Fibroblast of gingiva (primary cell): Measurements from ENCODE around the gene USP1.

Source experiments
- DNase-seq: peaks from one replicate; pipeline ENCODE4 v3.0.0-alpha.2; 2011; ENCODE audit warnings: low read depth

The USP1 gene

DNA sequence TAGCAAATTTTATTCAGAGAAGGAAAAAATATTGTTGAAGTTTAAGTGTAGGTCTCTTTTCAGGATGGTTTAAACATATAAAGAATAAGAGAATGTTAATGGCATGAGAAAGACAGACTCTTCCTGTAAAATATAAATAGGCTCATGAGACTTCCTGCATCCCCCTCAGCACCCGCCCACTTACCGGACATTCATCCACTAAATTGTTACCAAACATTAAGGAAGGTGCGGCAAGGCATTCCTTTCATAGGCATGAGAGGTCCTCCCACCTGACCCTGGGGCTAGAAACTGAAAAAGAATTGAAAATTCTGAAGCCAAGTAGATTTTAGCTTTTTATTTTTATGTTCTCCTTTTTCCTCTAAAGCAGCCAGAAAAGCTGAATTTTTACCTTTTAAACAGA is 10.6 kb upstream of the USP1 start:
- no peak for DNase-seq

DNA sequence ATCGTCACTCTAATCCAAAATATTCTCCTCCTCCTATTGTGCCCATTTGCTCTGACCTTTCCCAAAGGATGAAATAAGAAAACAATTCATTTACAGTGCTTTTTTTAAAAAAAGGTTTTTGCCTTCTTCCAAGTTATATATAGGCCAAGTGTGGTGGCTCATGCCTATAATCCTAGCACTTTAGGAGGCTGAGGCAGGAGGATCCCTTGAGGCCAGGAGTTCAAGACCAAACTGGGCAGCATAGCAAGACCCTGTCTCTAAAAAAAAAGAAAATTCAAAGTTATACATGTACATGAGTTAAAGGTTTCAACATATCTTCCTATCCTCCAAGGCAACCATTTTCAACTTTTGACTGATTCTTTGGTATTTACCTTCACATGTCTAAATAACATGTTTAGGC is 10.1 kb upstream of the USP1 start:
- no peak for DNase-seq

DNA sequence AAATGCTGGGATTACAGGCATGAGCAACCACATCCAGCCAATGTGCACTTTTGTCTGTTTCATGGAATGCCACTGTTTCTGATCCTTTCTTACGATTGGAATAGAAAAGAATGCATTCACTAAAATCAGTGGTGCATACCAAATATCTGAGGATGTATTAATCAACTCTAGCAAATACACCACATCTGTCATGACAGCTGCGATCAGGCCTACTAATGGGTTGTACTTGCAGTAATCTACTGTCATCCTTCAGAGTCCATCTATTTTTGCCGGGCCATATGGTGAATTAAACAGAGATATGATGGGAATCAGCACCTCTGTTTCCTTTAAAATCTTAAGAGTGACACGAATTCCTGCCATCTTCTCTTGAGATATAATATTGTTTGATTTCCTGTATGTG is 8.5 kb upstream of the USP1 start:
- DNase-seq, result no peak

DNA sequence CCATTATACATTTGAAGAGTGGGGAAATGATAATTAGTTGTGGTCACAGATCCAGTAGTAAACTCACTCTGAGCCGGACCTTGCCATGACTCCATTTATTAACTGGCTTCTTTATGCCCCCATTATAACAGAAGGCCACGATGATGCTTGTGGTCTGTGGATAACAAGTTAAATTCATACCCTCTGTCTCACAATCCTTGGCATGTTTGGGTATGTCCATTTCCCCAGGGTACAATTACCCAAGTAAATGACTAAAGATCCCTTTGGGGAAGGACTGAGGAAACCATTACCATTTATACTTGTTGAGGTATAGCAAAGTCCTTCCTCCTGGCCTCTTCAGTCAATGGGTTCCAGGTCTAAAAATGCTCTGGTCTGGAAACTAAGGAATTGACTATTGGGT is 7.3 kb upstream of the USP1 start:
- no peak for DNase-seq

DNA sequence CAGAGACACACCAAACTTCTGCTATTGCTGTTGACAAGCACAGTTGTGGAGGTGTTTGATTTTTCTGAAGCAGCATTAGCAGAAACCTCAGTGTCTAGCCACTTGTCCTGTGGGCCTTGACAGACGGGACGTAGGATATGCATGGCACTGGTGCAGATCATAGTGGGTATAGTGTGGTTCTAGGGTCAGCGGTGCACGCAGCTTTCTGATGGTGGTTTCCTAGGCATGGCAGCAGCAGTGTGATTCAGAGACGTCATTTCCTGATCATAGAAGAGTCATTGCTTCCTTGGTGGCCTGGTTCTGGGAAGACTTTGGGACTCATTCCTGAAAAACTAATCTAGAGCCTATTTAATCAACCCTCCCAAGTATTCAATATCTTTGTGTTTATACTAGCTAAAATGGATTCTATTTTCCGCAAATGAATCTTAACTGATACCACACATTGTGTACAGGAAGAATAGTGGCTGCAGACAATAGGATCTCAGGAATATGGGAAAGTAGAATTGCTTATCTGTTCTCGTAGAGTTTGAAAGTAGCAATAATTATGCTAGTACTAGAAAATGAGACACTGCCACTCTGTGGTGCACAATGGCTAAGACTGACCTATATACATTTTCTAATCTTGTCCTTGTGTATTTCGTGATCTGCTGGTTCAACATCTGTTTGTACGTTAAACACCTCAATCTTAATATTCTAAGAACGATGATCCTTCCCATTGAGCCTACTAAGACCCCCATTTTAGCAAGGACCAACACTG is 2.8 kb upstream of the USP1 start:
- no peak for DNase-seq

DNA sequence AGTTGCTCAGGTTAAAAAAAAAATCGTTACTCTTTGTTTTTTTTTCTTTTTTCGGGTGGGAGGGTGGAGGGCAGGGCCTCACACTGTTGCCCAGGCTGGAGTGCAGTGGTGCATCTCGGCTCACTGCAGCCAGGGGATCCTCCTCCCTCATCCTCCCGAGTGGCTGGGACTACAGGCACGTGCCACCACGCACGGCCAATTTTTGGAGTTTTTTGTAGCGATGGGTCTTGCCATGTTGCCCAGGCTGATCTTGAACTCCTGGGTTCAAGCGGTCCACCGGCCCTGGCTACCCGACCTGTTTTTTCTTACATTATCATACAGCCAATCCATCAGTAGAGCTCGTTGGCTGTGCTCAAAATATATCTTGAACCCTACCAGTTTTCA is 2.2 kb upstream of the USP1 start:
- DNase-seq, result no peak

DNA sequence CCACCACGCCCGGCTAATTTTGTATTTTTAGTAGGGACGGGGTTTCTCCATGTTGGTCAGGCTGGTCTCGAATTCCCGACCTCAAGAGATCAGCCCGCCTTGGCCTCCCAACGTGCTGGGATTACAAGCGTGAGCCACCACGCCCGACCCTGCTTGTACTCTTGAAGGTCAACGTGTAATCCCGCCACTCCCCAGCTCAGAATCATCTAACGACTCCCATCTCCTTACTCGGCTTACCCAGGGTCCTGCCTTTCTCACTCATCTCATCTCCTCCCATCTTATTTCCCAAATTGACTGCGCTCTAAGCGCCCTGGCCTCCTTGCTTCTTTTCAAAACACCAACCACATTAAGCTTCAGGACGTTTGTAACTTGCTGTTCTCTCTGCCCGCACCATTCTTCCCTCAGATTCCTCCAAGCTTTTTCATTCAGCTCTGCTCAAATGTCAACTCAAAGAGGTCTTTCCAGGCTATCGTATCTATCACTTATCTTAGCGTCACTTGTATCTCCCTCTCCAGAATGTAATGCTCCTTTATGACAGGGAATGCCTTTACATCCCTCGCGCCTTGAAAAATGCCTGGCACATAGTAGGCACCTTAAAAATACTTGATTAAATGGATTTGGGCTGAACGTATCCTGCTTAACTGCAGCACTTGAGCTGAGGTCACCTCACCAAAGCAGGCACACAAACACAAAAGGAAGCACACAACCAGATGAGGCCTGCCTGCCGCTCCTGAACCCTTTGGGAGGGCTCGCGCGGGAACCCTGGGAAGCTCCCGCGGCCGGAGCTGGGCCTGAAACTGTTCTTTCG is 1.4 kb upstream of the USP1 start:
- no peak for DNase-seq

DNA sequence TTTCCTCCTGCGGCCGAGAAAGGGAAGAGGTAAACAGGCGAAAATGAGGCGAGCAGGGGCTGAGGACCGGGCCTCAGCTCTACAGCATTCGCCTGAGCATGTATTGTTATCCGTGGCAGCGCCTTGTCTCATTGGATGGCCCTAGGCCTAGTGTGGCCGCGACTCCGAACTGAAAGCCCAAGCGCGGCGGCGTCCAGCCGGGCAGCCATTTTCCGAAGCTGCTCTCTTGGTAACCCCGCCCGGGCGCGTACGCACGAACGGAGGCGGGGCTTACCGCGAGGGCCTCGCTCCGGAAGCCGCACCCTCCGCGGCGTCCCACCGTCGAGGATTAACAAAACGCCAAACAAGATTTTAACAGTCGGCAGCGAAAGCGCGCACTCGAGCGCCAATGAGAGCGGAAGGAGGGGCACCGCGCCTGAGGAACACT is 797 bp upstream of the USP1 start:
- DNase-seq, result no peak

DNA sequence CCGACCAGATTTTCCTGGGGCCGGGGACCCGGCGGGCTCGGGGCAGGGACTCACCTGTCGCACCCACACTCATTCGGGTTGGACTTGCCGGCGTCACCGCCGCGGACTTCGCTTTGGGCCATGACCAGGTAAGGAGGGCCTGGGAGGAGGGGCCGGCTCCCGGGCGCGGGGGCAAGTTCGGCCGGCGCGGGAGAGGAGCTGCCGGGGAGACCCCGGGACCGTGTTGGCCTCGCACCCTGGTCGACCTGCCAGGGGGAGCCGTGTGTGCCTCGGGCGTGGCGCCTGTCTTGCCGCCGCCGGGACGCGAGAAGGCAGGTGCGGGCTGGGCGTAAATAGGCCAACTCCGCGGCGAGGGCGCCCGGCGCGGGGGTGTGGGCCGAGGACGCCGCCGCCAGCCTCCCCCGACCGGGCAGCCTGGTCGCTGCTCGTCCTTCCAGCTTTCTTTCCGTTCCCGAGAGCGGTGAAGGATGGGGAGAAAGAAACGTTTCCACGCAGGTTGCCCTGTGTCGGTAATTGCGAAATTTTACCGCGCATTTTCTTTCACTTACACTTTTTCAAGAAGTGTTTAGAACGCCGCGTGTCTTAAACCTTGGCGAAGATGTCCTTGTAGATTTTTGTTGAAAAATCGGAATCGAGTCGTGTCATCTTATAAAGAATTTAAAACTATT is 558 bp downstream of the USP1 start:
- DNase-seq, result no peak

DNA sequence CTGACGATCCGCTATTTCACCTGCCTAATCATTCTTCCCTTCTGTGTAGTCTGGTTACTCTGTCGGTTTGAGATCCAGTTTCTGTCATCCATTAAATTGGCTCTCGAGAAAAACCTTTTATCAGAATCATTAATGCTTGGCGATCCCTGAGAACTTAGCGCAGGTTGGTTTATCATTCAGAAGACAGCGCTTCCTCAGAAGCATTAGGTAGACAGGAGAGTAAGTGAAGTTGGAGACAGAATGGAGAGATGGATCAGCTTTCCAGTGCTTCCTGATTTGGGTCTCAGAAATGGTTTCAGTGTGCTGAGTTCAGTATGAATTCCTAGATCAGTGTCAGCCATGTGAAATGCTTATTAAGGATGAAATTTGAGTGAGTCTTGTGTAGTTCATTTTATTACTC is 1.3 kb downstream of the USP1 start:
- DNase-seq, result no peak

DNA sequence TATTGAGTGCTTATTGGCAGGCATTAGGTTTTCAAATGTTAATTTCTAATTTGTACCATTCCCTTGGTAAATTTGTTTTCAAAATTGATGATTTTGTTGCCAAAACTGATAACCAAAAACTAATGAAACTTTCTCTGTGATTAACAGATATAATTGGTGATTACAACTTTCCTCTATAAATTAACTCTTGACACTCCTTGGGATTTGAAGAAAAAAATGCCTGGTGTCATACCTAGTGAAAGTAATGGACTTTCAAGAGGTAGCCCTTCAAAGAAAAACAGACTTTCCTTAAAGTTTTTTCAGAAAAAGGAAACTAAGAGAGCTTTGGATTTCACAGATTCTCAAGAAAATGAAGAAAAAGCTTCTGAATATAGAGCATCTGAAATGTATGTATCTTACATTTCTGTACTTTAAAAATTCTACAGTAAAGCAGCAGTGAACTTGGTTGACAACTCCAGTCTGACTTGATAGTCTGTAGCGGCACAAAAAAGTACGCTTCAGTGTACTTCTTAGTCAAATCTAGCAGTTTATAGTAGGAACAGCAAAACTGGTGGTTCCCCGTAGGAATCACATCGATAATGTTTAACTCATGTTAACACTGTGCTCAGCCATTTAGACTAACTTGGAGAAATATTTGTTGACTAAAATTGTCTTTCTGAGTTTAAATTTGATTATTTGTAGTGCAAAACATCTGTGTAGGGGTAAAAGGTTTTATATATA is 3.0 kb downstream of the USP1 start:
- DNase-seq, result peak; percentile 17

DNA sequence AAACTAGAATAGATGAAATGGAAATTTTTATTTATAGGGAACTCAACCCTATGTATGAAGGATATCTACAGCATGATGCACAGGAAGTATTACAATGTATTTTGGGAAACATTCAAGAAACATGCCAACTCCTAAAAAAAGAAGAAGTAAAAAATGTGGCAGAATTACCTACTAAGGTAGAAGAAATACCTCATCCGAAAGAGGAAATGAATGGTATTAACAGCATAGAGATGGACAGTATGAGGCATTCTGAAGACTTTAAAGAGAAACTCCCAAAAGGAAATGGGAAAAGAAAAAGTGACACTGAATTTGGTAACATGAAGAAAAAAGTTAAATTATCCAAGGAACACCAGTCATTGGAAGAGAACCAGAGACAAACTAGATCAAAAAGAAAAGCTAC is 7.9 kb downstream of the USP1 start:
- DNase-seq, result no peak

DNA sequence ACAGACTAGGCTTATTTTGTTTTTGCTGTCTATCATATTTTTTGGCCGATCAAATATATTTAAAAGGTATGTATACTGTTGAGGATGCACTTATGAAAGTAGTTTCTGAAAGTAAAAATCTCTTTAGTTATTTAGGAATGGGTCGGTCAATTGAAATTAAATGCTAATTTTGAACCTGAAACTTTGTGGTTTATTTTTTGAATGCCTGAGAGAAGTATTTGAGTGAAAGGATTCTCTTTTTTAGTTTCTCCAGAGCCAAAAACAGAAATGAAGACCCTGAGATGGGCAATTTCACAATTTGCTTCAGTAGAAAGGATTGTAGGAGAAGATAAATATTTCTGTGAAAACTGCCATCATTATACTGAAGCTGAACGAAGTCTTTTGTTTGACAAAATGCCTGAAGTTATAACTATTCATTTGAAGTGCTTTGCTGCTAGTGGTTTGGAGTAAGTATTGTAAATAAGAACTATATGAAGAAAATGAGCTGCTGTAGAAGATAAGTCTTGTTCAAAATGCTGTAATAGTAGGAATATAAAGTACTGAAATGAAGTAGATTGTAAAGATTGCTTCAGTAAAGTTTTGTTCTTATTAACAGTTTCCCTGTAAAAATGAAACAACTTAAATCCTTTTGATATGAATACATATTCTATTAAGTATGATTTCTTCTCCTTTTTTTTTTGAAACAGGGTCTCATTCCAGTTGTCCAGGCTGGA is 11.5 kb downstream of the USP1 start:
- no peak for DNase-seq

DNA sequence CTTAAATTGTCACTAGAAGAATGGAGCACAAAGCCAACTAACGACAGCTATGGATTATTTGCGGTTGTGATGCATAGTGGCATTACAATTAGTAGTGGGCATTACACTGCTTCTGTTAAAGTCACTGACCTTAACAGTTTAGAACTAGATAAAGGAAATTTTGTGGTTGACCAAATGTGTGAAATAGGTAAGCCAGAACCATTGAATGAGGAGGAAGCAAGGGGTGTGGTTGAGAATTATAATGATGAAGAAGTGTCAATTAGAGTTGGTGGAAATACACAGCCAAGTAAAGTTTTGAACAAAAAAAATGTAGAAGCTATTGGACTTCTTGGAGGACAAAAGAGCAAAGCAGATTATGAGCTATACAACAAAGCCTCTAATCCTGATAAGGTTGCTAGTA is 13.5 kb downstream of the USP1 start:
- no peak for DNase-seq

DNA sequence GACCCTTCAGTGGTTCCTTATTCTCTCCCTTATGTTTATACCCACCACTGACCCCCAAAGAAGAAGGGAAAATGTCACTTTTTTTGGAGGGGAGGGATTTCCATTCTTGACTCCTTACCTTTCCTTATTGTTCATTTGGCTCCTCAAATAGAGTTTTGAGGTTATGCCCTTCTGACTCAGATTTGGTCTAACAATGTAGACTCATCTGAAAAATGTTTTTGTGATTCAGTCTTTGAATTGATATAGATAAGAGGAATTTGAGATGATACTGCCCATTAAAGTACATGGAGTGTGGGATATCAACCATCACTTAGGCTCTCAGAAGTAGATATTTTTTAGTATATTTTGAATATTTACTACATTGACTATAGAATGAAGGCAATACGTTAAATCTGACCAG is 16.1 kb downstream of the USP1 start:
- DNase-seq, result no peak

DNA sequence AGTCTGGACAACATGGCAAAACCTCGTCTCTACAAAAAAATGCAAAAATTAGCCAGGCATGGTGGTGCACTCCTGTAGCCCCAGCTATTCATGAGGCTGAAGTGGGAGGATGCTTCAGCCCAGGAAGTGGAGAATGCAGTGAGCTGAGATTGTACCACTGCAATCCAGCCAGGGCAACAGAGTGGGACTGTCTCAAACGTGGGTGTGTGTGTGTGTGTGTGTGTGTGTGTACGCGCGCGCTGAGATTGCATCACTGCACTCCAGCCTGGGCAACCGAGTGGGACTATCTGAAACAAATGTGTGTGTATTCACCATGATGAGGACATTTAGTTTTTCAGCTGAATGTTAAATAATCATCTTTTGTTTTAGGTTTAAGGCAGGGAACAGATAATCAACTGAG is 21.1 kb downstream of the USP1 start:
- no peak for DNase-seq

DNA sequence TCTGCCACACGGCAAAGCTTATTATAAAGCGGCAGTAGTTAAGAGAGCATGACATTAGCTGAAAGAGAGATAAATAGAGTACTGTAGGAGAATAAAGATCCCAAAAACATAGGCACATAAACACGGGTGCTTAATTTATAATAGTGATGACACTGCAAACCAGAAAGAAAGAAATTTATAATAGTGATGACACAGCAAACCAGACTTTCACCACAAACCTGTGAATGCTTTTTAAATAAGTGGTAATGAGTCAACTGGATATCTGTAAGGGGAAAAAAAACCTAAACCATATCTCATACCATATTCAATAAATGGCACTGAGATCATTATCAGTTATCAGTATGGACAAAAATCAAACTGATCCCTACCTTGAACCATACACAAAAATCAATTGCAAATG is 25.5 kb downstream of the USP1 start:
- DNase-seq, result no peak

DNA sequence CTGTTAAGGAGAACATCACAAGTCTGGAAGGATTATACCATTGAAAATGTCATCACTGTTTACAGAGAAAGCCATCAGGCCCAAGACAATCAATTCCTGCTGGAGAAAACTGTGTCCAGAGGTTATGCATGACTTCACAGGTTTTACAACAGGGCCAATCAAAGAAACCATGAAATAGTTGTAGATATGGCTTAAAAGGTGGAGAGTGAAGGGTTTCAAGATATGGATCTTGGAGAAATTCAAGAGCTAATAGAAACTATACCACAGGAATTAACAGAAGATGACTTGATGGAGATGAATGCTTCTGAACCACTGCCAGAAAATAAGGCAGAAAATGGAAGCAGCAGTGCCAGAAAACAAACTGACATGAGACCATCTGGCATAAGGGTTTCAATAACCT is 30.2 kb downstream of the USP1 start:
- no peak for DNase-seq

DNA sequence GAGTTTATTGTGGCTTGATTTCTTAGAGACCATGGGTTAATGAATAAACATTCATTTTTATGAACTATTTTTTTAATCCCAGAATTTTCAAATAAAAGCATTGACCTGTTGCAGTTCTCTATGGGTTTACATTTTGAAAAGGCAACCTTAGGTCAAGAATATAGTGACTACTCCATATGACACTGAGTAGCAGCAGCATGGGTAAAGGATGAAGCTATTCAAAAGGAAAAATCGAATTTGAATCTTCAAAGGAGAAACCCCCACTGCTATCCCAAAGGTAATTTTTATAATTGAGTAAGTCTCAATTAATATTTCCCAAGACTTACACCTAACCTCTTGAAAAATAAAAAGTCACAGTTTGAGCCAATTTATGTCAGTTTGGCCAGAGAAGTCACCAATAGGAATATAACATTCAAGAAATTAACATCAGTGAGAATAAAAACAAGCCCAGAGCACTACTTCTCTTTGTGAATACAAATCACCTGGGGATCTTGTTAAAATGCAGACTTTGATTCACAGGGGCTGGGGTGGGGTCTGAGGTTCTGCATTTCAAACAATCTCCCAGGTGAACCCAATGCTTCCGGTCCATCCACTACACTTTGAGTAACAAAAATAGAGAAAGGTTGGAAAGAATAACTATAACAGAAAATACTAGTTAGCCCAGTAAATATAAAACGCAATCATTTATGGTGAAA is 39.8 kb downstream of the USP1 start:
- DNase-seq, result no peak

DNA sequence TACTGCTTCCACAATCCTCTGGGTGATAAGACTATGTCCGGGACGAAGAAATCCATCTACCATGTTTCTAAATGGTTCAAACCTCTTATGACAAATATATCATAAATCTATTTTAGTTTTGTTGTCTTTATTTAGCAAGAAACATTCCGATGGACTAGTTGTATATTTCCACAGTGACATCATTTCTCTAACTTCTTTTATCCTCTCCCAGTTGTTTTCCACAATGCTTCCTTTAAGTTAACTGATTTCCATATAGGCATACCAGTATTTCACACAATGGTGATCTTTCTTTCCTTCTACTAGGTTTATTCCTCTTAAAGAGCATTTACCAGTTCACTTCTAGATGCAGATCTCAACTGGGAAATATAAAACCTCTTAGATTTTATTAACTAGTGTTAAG is 44.8 kb downstream of the USP1 start:
- DNase-seq, result no peak

DNA sequence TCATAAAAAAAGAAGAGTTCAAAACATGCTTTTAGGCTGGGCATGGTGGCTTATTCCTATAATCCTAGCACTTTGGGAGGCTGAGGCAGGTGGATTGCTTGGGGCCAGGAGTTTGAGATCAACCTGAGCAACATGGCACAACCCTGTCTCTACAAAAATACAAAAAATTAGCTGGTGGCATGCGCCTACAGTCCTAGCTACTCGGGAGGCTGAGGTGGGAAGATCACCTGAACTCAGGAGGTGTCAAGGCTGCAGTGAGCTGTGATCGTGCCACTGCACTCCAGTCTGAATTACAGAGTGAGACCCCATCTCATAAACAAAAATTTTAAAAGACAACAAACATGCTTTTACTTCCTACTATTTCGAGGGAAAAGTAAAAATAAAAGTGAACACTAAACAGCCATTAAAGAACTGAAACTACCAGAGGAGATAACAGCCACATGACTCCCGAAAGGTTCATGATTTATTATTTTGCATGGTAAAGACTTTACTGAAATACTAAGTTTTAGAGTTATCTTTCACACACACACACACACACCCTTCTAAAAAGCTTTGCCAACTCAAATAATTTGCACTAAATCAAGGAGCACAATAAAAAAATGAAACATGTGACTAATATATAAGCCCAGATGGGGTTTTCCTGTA is 48.1 kb downstream of the USP1 start:
- no peak for DNase-seq
